K562 (cell line): ENCODE results near the gene FAM120AOS. TPM values are rescaled to one million over a fixed set of nuclear protein-coding genes. Genes with fewer than 3 reads are reported as not detected.
A peak's percentile ranks its signal among the peaks of the same experiment; 100 is the strongest.

Experiments
- ARNT ChIP-seq, 2 experiments: fragments of 450-650 bp; IDR thresholded peaks; 2 replicates each; pipeline ENCODE4 v1.6.1; 2016; ENCODE audit warnings: mild to moderate bottlenecking in 1 of 2
- CBFA2T3 ChIP-seq: fragments of 450-650 bp; IDR thresholded peaks from 2 replicates; pipeline ENCODE4 v1.6.1; 2017
- CBX3 ChIP-seq, 2 experiments: IDR thresholded peaks; 1 replicate in 1 of 2; 2 replicates in 1 of 2; pipeline ENCODE4 v1.6.1; 2012; ENCODE audit warnings: inconsistent platforms in 2 of 2, low read length in 2 of 2, borderline replicate concordance in 1 of 2, control low read depth in 1 of 2
- CHD2 ChIP-seq: IDR thresholded peaks from 2 replicates; pipeline ENCODE4 v1.6.1; 2011; ENCODE audit warnings: low read depth, low read length
- DIDO1 ChIP-seq: fragments of 450-650 bp; IDR thresholded peaks from 2 replicates; pipeline ENCODE4 v1.6.1; 2016; ENCODE audit warnings: low read depth, missing biosample characterization, missing genetic modification characterization
- EP400 ChIP-seq: fragments of 450-650 bp; IDR thresholded peaks from 2 replicates; pipeline ENCODE4 v1.6.1; 2017; ENCODE audit warnings: antibody characterized with exemption, mild to moderate bottlenecking, moderate library complexity
- ETS2 ChIP-seq: IDR thresholded peaks from 2 replicates; pipeline ENCODE4 v1.6.1; 2016; ENCODE audit warnings: borderline replicate concordance, missing genetic modification characterization, mild to moderate bottlenecking, moderate library complexity, missing compliant biosample characterization; ENCODE audit not compliant: poor library complexity, severe bottlenecking
- ETV5 ChIP-seq: sonication (generic); formaldehyde crosslinking; IDR thresholded peaks from 2 replicates; pipeline ENCODE4 v1.4.0; 2020; ENCODE audit warnings: low read depth, mild to moderate bottlenecking, missing genetic modification reagents
- FIP1L1 ChIP-seq: fragments of 200-400 bp; formaldehyde crosslinking; IDR thresholded peaks from 2 replicates; pipeline ENCODE4 v1.6.1; 2018; ENCODE audit warnings: mild to moderate bottlenecking, low read depth, low read length; ENCODE audit not compliant: poor library complexity, severe bottlenecking
- HDAC1 ChIP-seq, 2 experiments: fragments of 450-650 bp; IDR thresholded peaks; 2 replicates each; pipeline ENCODE4 v1.6.1; 2016 to 2017; ENCODE audit warnings: inconsistent platforms in 1 of 2, mild to moderate bottlenecking in 1 of 2, moderate library complexity in 1 of 2
- JUN ChIP-seq, 2 experiments: sonication (generic) in 1 of 2; formaldehyde crosslinking in 1 of 2; IDR thresholded peaks; 2 replicates each; pipeline versions ENCODE4 v1.6.1 to v1.8.0; 2012 to 2022; ENCODE audit warnings: borderline replicate concordance in 2 of 2, mild to moderate bottlenecking in 2 of 2, improper control_type of control experiment in 1 of 2, low read depth in 1 of 2, low read length in 1 of 2, missing genetic modification reagents in 1 of 2
- MTA1 ChIP-seq: fragments of 450-650 bp; IDR thresholded peaks from 2 replicates; pipeline ENCODE4 v1.6.1; 2017; ENCODE audit warnings: borderline replicate concordance
- NR2C1 ChIP-seq, 2 experiments: fragments of 450-650 bp; IDR thresholded peaks; 2 replicates each; pipeline ENCODE4 v1.6.1; 2017; ENCODE audit warnings: mild to moderate bottlenecking in 2 of 2, antibody characterized with exemption in 1 of 2, inconsistent platforms in 1 of 2, missing compliant biosample characterization in 1 of 2, missing genetic modification characterization in 1 of 2
- PHF20 ChIP-seq: fragments of 450-650 bp; IDR thresholded peaks from 2 replicates; pipeline ENCODE4 v1.6.1; 2018; ENCODE audit not compliant: partially characterized antibody
- PRMT5 ChIP-seq: sonication (generic); formaldehyde crosslinking; IDR thresholded peaks from 2 replicates; pipeline ENCODE4 v1.5.0; 2020; ENCODE audit warnings: missing genetic modification reagents
- RB1 ChIP-seq: fragments of 450-650 bp; IDR thresholded peaks from 2 replicates; pipeline ENCODE4 v1.6.1; 2017; ENCODE audit warnings: low read depth, mild to moderate bottlenecking
- RBM15 ChIP-seq: fragments of 200-400 bp; formaldehyde crosslinking; IDR thresholded peaks from 2 replicates; pipeline ENCODE4 v1.6.1; 2018; ENCODE audit warnings: mild to moderate bottlenecking, low read length, moderate library complexity; ENCODE audit not compliant: insufficient read depth
- SREBF1 ChIP-seq: fragments of 150-350 bp; IDR thresholded peaks from 2 replicates; pipeline ENCODE4 v1.6.1; 2014; ENCODE audit warnings: antibody characterized with exemption, low read depth, low read length, borderline replicate concordance
- TFAM ChIP-seq: fragments of 250-450 bp; sonication (Bioruptor Pico); conservative IDR thresholded peaks from 2 replicates; pipeline ENCODE4 v1.5.0; 2021; ENCODE audit warnings: mild to moderate bottlenecking, moderate library complexity
- XRCC3 ChIP-seq: fragments of 450-650 bp; IDR thresholded peaks from 2 replicates; pipeline ENCODE4 v1.6.1; 2017; ENCODE audit warnings: mild to moderate bottlenecking, moderate library complexity
- ZNF76 ChIP-seq: fragments of 250-450 bp; sonication (Bioruptor Pico); IDR thresholded peaks from 2 replicates; pipeline ENCODE4 v1.4.0; 2020; ENCODE audit warnings: mild to moderate bottlenecking, moderate library complexity, borderline replicate concordance
- polyA plus RNA-seq, 8 experiments: library from polyadenylated mRNA; depleted of rRNA in 4 of 8; stranded (reverse) in 5 of 8; unstranded in 3 of 8; fragments of >200 nt; fragmentation: Nextera tagmentation in 2 of 8; fragmentation: Illumina TruSeq in 1 of 8; extraction: Ambion mirVana in 2 of 8; extraction: Trizol in 1 of 8; gene quantifications; 2 replicates each; pipeline versions ENCODE4 v1.2.1 to v1.2.3, GENCODE V29; 2011 to 2014; ENCODE audit warnings: inconsistent platforms in 1 of 8, missing spikeins in 1 of 8
- total RNA-seq, 7 experiments: library from RNA; depleted of rRNA in 6 of 7; stranded (reverse); fragments of >200 nt in 6 of 7; fragmentation: Illumina TruSeq in 2 of 7; extraction: Trizol in 2 of 7; gene quantifications; 2 replicates each; pipeline versions ENCODE4 v1.2.1 to v1.2.3, GENCODE V29; 2011 to 2021; ENCODE audit warnings: low replicate concordance in 1 of 7
- TF ChIP-seq, protein P1 (sequence below): fragments of 450-650 bp; IDR thresholded peaks from 2 replicates; pipeline ENCODE4 v1.6.1; 2017; ENCODE audit warnings: antibody characterized with exemption, mild to moderate bottlenecking
- TF ChIP-seq, protein P2 (sequence below): conservative IDR thresholded peaks from 2 replicates; pipeline ENCODE4 v1.6.1; 2011; ENCODE audit warnings: low read depth, mild to moderate bottlenecking, low read length; ENCODE audit not compliant: control insufficient read depth

The FAM120AOS gene
- total and polyA plus RNA-seq, 9 of the 15 experiments (the other 6 are each of a cell fraction or from before 2014, with no cell fraction given), result 18.8 to 53.4 (median 41.4) TPM

DNA sequence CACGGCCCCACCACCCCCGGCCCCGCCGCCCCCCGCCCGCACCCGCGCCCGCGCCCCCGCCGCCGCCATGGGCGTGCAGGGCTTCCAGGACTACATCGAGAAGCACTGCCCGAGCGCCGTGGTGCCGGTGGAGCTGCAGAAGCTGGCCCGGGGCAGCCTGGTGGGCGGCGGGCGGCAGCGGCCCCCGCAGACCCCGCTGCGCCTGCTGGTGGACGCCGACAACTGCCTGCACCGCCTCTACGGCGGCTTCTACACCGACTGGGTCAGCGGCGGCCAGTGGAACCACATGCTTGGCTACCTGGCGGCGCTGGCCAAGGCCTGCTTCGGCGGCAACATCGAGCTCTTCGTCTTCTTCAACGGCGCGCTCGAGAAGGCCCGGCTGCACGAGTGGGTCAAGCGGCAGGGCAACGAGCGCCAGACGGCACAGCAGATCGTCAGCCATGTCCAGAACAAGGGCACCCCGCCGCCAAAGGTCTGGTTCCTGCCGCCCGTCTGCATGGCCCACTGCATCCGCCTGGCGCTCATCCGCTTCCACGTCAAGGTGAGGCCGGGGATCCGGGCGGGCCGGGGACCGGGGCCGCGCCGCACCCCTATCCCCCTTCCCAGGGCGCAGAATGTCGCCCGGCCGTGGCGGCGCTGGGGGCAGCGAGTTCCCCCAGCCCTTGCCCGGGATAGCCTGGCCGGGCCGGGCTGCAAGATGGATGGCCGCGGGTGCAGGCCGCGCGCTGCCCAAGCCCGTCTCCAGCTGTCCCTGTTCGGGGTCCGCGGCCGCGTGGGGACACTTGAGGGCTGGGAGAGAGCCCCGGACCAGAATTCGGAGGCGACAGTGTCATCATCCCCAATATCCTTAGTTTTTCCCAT lies 1.3 kb downstream of the FAM120AOS start (continued):
- TF ChIP-seq JUN (IDR thresholded peaks at IDR 0.05; ENCODE audit: borderline replicate concordance, low read depth, low read length) (no peak), JUN (CRISPR knock-in tag; IDR thresholded peaks at IDR 0.05; ENCODE audit: borderline replicate concordance) (0 out of 2 replicates have a peak, but pooled peaks have one; percentile 55), RB1 (0 out of 2 replicates have a peak, but pooled peaks have one; percentile 26), PRMT5 (CRISPR knock-in tag) (no peak), HDAC1 (IDR thresholded peaks at IDR 0.05) (peak in 1 of 2 experiments; percentile 43; a peak in 1 of 4 replicates), TFAM (no peak), CHD2 (no peak), NR2C1 (IDR thresholded peaks at IDR 0.05) (no peak), NR2C1 (tag; IDR thresholded peaks at IDR 0.05) (no peak), RBM15 (no peak), DIDO1 (no peak), PHF20 (no peak), CBFA2T3 (no peak), MTA1 (no peak), CBX3 (IDR thresholded peaks at IDR 0.05; ENCODE audit: borderline replicate concordance in 1 of 2, low read length in 2 of 2) (no peak), ZNF76 (CRISPR knock-in tag) (no peak), ETS2 (no peak), FIP1L1 (peak; percentile 48), ETV5 (peak; percentile 32; the same call in 1 of the 2 replicates), XRCC3 (no peak), ARNT (IDR thresholded peaks at IDR 0.05) (no peak), SREBF1 (no peak), EP400 (peak; percentile 68; the same call in 1 of the 2 replicates)
- TF ChIP-seq, protein P1, sequence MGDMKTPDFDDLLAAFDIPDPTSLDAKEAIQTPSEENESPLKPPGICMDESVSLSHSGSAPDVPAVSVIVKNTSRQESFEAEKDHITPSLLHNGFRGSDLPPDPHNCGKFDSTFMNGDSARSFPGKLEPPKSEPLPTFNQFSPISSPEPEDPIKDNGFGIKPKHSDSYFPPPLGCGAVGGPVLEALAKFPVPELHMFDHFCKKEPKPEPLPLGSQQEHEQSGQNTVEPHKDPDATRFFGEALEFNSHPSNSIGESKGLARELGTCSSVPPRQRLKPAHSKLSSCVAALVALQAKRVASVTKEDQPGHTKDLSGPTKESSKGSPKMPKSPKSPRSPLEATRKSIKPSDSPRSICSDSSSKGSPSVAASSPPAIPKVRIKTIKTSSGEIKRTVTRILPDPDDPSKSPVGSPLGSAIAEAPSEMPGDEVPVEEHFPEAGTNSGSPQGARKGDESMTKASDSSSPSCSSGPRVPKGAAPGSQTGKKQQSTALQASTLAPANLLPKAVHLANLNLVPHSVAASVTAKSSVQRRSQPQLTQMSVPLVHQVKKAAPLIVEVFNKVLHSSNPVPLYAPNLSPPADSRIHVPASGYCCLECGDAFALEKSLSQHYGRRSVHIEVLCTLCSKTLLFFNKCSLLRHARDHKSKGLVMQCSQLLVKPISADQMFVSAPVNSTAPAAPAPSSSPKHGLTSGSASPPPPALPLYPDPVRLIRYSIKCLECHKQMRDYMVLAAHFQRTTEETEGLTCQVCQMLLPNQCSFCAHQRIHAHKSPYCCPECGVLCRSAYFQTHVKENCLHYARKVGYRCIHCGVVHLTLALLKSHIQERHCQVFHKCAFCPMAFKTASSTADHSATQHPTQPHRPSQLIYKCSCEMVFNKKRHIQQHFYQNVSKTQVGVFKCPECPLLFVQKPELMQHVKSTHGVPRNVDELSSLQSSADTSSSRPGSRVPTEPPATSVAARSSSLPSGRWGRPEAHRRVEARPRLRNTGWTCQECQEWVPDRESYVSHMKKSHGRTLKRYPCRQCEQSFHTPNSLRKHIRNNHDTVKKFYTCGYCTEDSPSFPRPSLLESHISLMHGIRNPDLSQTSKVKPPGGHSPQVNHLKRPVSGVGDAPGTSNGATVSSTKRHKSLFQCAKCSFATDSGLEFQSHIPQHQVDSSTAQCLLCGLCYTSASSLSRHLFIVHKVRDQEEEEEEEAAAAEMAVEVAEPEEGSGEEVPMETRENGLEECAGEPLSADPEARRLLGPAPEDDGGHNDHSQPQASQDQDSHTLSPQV, result peak; percentile 51; the same call in 1 of the 2 replicates
- TF ChIP-seq, protein P2, sequence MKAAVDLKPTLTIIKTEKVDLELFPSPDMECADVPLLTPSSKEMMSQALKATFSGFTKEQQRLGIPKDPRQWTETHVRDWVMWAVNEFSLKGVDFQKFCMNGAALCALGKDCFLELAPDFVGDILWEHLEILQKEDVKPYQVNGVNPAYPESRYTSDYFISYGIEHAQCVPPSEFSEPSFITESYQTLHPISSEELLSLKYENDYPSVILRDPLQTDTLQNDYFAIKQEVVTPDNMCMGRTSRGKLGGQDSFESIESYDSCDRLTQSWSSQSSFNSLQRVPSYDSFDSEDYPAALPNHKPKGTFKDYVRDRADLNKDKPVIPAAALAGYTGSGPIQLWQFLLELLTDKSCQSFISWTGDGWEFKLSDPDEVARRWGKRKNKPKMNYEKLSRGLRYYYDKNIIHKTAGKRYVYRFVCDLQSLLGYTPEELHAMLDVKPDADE, result 0 out of 2 replicates have a peak, but pooled peaks have one; percentile 4
